ENCODE data around the gene CRYBG2. TPM values are rescaled to one million over a fixed set of nuclear protein-coding genes. Genes with fewer than 3 reads are reported as not detected.

CRYBG2 gene
- total RNA-seq, 2 experiments from 2014 or later, result 4.5 to 6.4 TPM

DNA sequence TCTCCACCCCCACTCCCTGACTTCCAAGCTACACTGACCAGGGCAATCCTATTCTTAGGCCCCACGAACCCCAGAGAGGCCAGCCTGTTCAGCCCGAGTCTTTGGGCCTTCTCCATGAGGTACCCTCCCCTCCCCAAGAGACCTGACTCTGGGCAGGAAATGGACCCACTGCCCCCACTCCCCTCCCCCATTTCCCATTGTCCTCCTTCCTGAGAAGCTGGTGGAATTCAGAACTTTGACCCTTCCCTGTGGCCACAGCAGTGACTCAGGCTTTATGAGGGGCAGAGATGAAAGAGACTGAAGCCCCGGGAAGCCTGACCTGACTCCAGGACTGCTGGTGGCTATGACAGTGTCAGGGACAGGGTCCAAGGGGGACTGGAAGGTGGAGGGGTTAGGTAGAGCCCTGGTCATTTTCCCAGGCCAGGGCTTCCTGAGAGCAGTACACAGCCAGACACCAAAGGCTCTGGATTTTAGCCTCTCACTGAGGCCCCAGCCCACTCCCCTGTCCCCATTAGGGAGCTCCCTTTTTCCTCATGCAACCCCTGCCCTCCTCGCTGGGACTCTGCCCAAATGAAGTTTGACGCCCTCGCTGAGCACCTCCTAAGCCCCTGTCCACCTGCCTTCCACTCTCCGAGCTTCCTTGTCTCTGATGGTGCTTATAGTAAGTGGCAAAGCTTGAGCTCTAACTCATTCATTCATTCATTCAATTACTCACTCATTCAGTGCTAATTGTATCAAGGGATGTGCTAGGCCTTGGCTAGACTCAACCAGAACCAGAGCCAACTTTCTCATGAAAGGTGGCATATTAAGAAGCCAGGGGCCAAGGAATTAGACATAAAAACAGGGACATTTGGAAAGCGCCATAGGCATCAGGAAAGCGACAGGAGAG is 3.0 kb downstream of the CRYBG2 start:
- H3K27ac Mint-ChIP-seq, result no peak overlapping the region
- POLR2A ChIA-PET, result no interaction called here
- CTCF ChIA-PET, result interaction anchor here (1.3 to 2.3 kb wide), 2 partner anchors 11 to 13 kb away, joined by 3 to 6 read pairs; no protein-coding TSS in a partner anchor

GRCh38 chr1:26350343-26350700 is 3.6 kb downstream of the CRYBG2 start:
- no peaks in the 10 kb centered on the region for H3K27me3 Mint-ChIP-seq
- no peaks in the 10 kb centered on the region for H3K4me1 Mint-ChIP-seq (ENCODE audit: low read depth)
- no peak for DNase-seq
- H3K4me3 Mint-ChIP-seq, result no peak overlapping the region
- intact Hi-C loops (cut with micrococcal nuclease), result no loop called here
- ChIA-PET CTCF (interaction anchor here (1.3 to 2.3 kb wide), 2 partner anchors 12 to 13 kb away, joined by 3 to 6 read pairs; no protein-coding TSS in a partner anchor), POLR2A (no interaction called here)
- H3K27ac Mint-ChIP-seq, result no peak overlapping the region
- H3K9me3 Mint-ChIP-seq, result no peaks in the 10 kb centered on the region
- no peak for TF ChIP-seq CTCF (IDR thresholded peaks at IDR 0.05)
- no peak for ATAC-seq
- no peaks in the 10 kb centered on the region for H3K36me3 Mint-ChIP-seq (ENCODE audit: low read depth)

More for the DNA sequence above, 3.0 kb downstream of the CRYBG2 start:
- no peaks in the 10 kb centered on the region for H3K36me3 Mint-ChIP-seq (ENCODE audit: low read depth)
- H3K27me3 Mint-ChIP-seq, result no peaks in the 10 kb centered on the region
- no peak overlapping the region for H3K4me3 Mint-ChIP-seq
- DNase-seq, result no peak
- no peak for TF ChIP-seq CTCF (IDR thresholded peaks at IDR 0.05)
- intact Hi-C loops (cut with micrococcal nuclease), result no loop called here
- no peak for ATAC-seq
- H3K9me3 Mint-ChIP-seq, result no peaks in the 10 kb centered on the region
- H3K4me1 Mint-ChIP-seq (ENCODE audit: low read depth), result no peaks in the 10 kb centered on the region

DNA sequence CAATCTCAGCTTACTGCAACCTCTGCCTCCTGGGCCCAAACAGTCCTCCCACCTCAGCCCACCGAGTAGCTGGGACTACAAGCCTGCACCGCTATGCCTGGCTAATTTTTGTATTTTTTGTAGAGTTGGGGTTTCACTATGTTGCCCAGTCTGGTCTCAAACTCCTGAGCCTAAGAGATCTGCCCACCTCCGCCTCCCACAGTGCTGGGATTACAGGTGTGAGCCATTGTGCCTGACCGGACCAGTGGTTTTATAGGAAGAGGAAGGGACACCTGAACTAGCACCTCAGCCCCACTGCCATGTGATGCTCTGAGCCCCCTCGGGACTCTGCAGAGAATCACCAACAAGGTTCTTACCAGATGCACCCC is 4.1 kb downstream of the CRYBG2 start:
- no peak for DNase-seq
- Mint-ChIP-seq H3K9me3 (no peaks in the 10 kb centered on the region), H3K36me3 (ENCODE audit: low read depth) (no peaks in the 10 kb centered on the region), H3K27ac (no peak overlapping the region), H3K4me3 (no peak overlapping the region), H3K4me1 (ENCODE audit: low read depth) (no peaks in the 10 kb centered on the region), H3K27me3 (no peaks in the 10 kb centered on the region)
- ChIA-PET POLR2A (no interaction called here), CTCF (interaction anchor here (2.3 kb wide), 1 partner anchor 14 kb away, joined by 6 read pairs; no protein-coding TSS in a partner anchor)
- no peak for ATAC-seq
- intact Hi-C loops (cut with micrococcal nuclease), result no loop called here
- no peak for TF ChIP-seq CTCF (IDR thresholded peaks at IDR 0.05)

DNA sequence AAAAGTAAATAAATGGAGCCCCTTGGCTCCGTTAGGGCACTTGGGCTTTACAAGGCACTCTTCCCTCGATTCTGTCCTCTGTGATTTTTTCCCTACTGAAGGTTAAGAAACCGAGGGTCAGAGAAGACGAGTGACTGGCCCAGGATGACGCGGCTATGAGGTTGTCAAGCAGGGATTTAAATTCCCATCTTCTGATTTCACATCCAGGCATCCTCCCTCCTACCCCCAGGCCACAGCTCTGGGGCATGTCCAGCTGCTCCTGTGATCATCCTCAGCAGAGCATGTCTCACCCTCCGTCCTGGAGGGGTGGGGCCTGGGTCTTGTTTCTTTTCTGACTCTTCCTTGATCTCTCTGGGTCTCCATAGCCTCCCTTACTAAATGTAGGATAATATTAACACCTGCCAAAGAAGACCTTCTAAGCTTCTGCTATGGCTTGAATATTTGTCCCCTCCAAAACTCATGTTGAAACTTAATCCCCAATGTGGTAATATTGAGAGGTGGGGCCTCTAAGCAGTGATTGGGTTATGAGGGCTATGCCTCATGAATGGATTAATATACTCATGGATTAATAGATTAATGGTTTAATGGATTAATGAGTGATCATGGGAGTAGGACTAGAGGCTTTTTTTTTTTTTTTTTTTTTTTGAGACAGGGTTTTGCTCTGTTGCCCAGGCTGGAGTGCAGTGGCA is 4.6 kb downstream of the CRYBG2 start:
- no peaks in the 10 kb centered on the region for H3K27me3 Mint-ChIP-seq
- no peak overlapping the region for H3K27ac Mint-ChIP-seq
- no peak for TF ChIP-seq CTCF (IDR thresholded peaks at IDR 0.05)
- ATAC-seq (no peak), DNase-seq (no peak)
- intact Hi-C loops (cut with micrococcal nuclease), result no loop called here
- H3K9me3 Mint-ChIP-seq, result no peaks in the 10 kb centered on the region
- H3K4me1 Mint-ChIP-seq (ENCODE audit: low read depth), result no peaks in the 10 kb centered on the region
- no peaks in the 10 kb centered on the region for H3K36me3 Mint-ChIP-seq (ENCODE audit: low read depth)
- POLR2A ChIA-PET, result interaction anchor here (0.6 kb wide), 1 partner anchor 21 kb away, joined by 4 read pairs; no protein-coding TSS in a partner anchor
- no peak overlapping the region for H3K4me3 Mint-ChIP-seq
- CTCF ChIA-PET, result interaction anchor here (2.3 to 4.0 kb wide), 3 partner anchors 9 to 67 kb away, joined by 6 to 19 read pairs (median 12); no protein-coding TSS in a partner anchor
